HL-60/S4 treated with phorbol 12-myristate 13-acetate at 8.2 ng/mL for 4 days and 3 days (cell line): ENCODE data around the gene MSX2.

ENCODE experiments used
- in situ Hi-C: fragments of 300-500 bp; cut with MboI; formaldehyde crosslinking; loops from 2 replicates; pipeline ENCODE4 v1.15.0; 2022; ENCODE audit warnings: low sequenced_read_pairs

MSX2 gene

GRCh38 chr5:174717826-174718455 lies 6.4 kb upstream of the MSX2 start:
- in situ Hi-C loops = no loop called here

GRCh38 chr5:174718880-174719610 lies 5.3 kb upstream of the MSX2 start:
- in situ Hi-C loops = no loop called here

GRCh38 chr5:174719793-174720611 lies 4.4 kb upstream of the MSX2 start:
- in situ Hi-C loops = no loop called here

GRCh38 chr5:174720612-174721529 lies 3.5 kb upstream of the MSX2 start:
- in situ Hi-C loops = no loop called here

- in situ Hi-C loops = no loop called here
Measured at GRCh38 chr5:174721530-174722432, 2.6 kb upstream of the MSX2 start.

GRCh38 chr5:174722500-174722899 lies 1.9 kb upstream of the MSX2 start:
- in situ Hi-C loops = no loop called here

- in situ Hi-C loops = no loop called here
Measured at GRCh38 chr5:174723315-174723978, 935 bp upstream of the MSX2 start.

GRCh38 chr5:174723979-174724483 lies 351 bp upstream of the MSX2 start:
- in situ Hi-C loops = no loop called here

- in situ Hi-C loops = no loop called here
Measured at GRCh38 chr5:174725261-174725990, 1.0 kb downstream of the MSX2 start.

- in situ Hi-C loops = no loop called here
Measured at GRCh38 chr5:174725991-174726601, 1.7 kb downstream of the MSX2 start.

GRCh38 chr5:174726916-174727793 lies 2.8 kb downstream of the MSX2 start:
- in situ Hi-C loops = no loop called here

- in situ Hi-C loops = no loop called here
Measured at GRCh38 chr5:174727794-174728680, 3.7 kb downstream of the MSX2 start.

GRCh38 chr5:174729075-174729680 lies 4.8 kb downstream of the MSX2 start:
- in situ Hi-C loops = no loop called here

GRCh38 chr5:174731214-174732035 lies 7.0 kb downstream of the MSX2 start:
- in situ Hi-C loops = no loop called here
